ENCODE measurements around the gene HLCS. TPM values are rescaled to one million over a fixed set of nuclear protein-coding genes. Genes with fewer than 3 reads are reported as not detected.

The HLCS gene
- total RNA-seq, 2 experiments from 2014 or later = 12.5 to 15.5 TPM

- H3K9me3 Mint-ChIP-seq = no peaks in the 10 kb centered on the region
- no peaks in the 10 kb centered on the region for H3K36me3 Mint-ChIP-seq (ENCODE audit: low read depth)
- no peaks in the 10 kb centered on the region for H3K27me3 Mint-ChIP-seq
- ChIA-PET POLR2A (no interaction called here), CTCF (interaction anchor here (1.2 to 1.6 kb wide), 2 partner anchors 11 to 143 kb away, joined by 3 to 7 read pairs; no protein-coding TSS in a partner anchor)
- no peak overlapping the region for H3K4me3 Mint-ChIP-seq
- ATAC-seq = no peak
- no peak for TF ChIP-seq CTCF (IDR thresholded peaks at IDR 0.05)
- no peak for DNase-seq
- no peaks in the 10 kb centered on the region for H3K4me1 Mint-ChIP-seq (ENCODE audit: low read depth)
- intact Hi-C loops (cut with micrococcal nuclease) = no loop called here
- H3K27ac Mint-ChIP-seq = no peak overlapping the region
Observed at GRCh38 chr21:36773117-36773516, 193.4 kb downstream of the HLCS start.

GRCh38 chr21:36769051-36769839 lies 197.2 kb downstream of the HLCS start:
- TF ChIP-seq CTCF (IDR thresholded peaks at IDR 0.05) = no peak

GRCh38 chr21:36768496-36768895 lies 198.0 kb downstream of the HLCS start:
- POLR2A ChIA-PET = no interaction called here
- Mint-ChIP-seq H3K4me3 (no peak overlapping the region), H3K36me3 (ENCODE audit: low read depth) (peaks cover 2% of the 10 kb centered on the region), H3K9me3 (no peaks in the 10 kb centered on the region), H3K4me1 (ENCODE audit: low read depth) (no peaks in the 10 kb centered on the region), H3K27me3 (no peaks in the 10 kb centered on the region), H3K27ac (no peak overlapping the region)
- no peak for TF ChIP-seq CTCF (IDR thresholded peaks at IDR 0.05)
- CTCF ChIA-PET = no interaction called here
- no peak for ATAC-seq
- no peak for DNase-seq
- intact Hi-C loops (cut with micrococcal nuclease) = no loop called here

More at GRCh38 chr21:36769051-36769839, 197.2 kb downstream of the HLCS start:
- Mint-ChIP-seq H3K4me1 (ENCODE audit: low read depth) (no peaks in the 10 kb centered on the region), H3K4me3 (no peak overlapping the region), H3K27me3 (no peaks in the 10 kb centered on the region), H3K36me3 (ENCODE audit: low read depth) (peaks cover 2% of the 10 kb centered on the region), H3K9me3 (no peaks in the 10 kb centered on the region), H3K27ac (no peak overlapping the region)
- intact Hi-C loops (cut with micrococcal nuclease) = no loop called here
- CTCF ChIA-PET = no interaction called here
- DNase-seq = no peak
- POLR2A ChIA-PET = no interaction called here
- no peak for ATAC-seq

GRCh38 chr21:36767096-36767495 lies 199.4 kb downstream of the HLCS start:
- CTCF ChIA-PET = no interaction called here
- intact Hi-C loops (cut with micrococcal nuclease) = no loop called here
- Mint-ChIP-seq H3K27me3 (no peaks in the 10 kb centered on the region), H3K9me3 (no peaks in the 10 kb centered on the region), H3K4me3 (no peak overlapping the region), H3K27ac (no peak overlapping the region), H3K36me3 (ENCODE audit: low read depth) (peaks cover 2% of the 10 kb centered on the region), H3K4me1 (ENCODE audit: low read depth) (no peaks in the 10 kb centered on the region)
- no peak for TF ChIP-seq CTCF (IDR thresholded peaks at IDR 0.05)
- POLR2A ChIA-PET = no interaction called here
- ATAC-seq (no peak), DNase-seq (no peak)

- Mint-ChIP-seq H3K4me1 (ENCODE audit: low read depth) (no peaks in the 10 kb centered on the region), H3K27me3 (no peaks in the 10 kb centered on the region), H3K4me3 (no peak overlapping the region), H3K36me3 (ENCODE audit: low read depth) (peaks cover 2% of the 10 kb centered on the region), H3K27ac (no peak overlapping the region), H3K9me3 (no peaks in the 10 kb centered on the region)
- DNase-seq (no peak), ATAC-seq (no peak)
- TF ChIP-seq CTCF (IDR thresholded peaks at IDR 0.05) = no peak
- intact Hi-C loops (cut with micrococcal nuclease) = no loop called here
- ChIA-PET CTCF (no interaction called here), POLR2A (no interaction called here)
Observed at GRCh38 chr21:36766511-36766910, 200.0 kb downstream of the HLCS start.

Measured in activated CD8-positive, alpha-beta T cell treated with anti-CD3 and anti-CD28 coated beads for 36 hours (primary cell).